ENCODE measurements around the gene MEAF6.

Gene MEAF6

DNA sequence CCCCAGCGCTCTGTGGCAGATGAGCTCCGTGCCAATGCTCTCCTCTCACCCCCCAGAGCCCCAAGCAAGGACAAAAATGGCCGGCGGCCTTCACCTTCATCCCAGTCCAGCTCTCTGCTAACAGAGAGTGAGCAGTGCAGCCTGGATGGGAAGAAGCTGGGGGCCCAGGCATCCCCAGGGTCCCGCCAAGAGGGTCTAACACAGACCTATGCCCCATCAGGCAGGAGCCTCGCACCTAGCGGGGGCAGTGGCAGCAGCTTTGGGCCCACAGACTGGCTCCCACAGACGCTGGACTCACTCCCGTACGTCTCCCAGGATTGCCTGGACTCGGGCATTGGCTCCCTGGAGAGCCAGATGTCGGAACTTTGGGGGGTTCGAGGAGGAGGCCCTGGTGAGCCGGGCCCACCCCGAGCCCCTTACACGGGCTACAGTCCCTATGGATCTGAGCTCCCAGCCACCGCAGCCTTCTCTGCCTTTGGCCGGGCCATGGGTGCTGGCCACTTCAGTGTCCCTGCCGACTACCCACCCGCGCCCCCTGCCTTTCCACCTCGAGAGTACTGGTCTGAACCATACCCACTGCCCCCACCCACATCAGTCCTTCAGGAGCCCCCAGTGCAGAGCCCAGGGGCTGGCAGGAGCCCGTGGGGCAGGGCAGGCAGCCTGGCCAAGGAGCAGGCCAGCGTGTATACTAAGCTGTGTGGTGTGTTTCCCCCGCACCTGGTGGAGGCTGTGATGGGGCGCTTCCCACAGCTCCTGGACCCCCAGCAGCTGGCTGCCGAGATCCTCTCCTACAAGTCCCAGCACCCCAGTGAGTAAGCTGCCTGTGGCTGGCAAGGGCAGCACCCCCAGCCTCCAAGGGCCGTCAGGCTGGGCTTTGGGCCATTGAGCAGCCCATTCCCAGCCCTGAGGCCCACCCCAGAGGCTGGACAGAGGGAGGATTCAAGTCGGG, 31.5 kb downstream of the MEAF6 start:
- DNase-seq: no peak

- no peak for DNase-seq
Measured at GRCh38 chr1:37482004-37482785, 32.4 kb downstream of the MEAF6 start.

- no peak for DNase-seq
Measured at GRCh38 chr1:37481289-37482003, 33.1 kb downstream of the MEAF6 start.

DNA sequence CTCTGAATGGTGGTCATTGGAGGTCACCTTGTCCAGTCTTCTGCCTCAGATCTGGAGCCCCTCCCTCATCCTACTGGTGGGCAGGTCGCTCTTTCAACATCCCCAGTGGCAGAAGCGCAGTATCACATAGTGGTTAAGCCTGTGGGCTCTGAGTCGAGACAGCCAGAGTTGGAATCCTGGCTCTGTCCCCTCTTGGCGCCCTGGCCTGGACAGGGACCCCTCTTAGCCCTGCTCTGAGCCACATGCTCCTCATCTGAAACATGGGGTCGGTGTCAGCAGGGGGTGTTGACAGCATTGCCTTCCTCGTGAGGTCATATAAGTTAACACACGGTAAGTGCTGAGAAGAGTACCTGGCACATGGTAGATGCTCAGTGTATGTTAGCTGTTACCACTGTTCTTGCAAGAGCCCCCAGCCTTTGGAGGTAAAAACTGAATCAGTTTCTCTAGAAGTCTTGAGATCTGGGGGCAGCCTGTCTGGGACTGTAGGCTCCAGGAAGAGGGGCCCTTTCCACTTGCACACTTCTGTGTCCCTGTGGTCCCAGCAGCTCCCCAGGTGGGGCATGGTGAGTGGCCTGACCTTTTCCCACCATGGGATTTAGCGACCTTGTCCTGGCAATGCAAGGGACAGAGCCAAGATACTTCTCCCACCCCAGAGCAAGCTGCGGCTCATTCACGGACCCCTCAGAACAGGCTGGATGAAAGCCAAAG, 33.8 kb downstream of the MEAF6 start:
- no peak for DNase-seq

GRCh38 chr1:37480125-37480466, 34.5 kb downstream of the MEAF6 start:
- no peak for DNase-seq

- peak; percentile 85 for DNase-seq
Measured at GRCh38 chr1:37479255-37480124, 35.1 kb downstream of the MEAF6 start.

- peak; percentile 63 for DNase-seq
Measured at GRCh38 chr1:37478890-37479254, 35.7 kb downstream of the MEAF6 start.

DNA sequence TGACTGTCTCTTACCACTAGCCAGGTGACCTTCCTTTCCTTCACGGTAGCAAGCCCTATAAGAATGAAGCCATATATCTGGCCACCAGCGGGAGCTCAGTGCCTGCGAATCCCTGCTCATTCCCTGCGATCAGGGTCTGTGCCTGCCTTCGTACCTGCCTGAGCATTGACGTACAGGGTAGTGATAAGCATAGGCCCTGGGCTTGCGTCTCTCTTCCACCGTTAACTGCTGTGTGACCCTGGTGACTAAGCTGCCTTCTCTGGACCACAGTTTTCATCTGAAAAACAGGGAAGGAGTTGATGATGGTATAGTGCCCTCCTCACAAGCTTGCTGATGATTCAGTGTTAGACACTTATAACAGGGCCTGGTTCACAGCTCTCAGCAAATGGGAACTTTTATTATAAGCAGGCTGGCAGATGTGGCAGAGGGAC, 36.1 kb downstream of the MEAF6 start:
- peak; percentile 53 for DNase-seq

- DNase-seq: no peak
Measured at GRCh38 chr1:37477946-37478345, 36.6 kb downstream of the MEAF6 start.

DNA sequence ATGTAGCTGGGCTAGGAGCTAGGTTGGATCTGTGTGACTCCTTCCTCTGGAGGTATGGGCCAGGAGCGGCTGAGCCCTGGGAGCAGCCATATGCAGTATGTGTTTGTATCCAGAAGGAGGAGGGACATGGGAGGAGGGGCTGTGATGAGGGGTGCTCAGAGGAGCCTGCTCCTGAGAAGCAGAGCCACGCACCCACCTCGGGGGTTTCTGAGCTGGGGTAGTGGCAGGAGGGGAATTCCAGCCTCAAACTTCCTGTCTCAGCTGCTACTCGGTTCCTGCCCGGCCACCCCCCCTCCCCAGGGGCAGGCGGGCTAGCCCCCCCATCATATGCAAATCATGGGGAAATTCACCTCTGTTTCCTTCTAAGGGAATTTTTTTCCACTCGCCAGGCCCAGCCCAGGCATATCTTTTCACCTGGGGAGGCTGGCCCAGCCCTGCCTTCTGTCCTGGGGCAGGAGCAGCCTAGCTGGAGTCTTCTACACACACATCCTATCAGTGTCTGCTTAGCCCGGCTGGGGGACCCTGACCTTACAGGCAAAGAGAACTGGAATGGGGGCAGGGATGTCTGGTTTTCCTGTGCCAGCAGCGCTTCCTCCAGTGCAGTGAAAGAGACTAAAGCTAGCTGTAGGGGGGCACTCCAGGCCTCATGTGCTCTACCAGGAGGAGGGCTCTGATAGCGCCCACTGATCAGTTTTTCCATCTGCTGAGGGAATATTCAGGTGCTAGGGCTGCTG, 37.2 kb downstream of the MEAF6 start:
- DNase-seq: peak; percentile 89

DNA sequence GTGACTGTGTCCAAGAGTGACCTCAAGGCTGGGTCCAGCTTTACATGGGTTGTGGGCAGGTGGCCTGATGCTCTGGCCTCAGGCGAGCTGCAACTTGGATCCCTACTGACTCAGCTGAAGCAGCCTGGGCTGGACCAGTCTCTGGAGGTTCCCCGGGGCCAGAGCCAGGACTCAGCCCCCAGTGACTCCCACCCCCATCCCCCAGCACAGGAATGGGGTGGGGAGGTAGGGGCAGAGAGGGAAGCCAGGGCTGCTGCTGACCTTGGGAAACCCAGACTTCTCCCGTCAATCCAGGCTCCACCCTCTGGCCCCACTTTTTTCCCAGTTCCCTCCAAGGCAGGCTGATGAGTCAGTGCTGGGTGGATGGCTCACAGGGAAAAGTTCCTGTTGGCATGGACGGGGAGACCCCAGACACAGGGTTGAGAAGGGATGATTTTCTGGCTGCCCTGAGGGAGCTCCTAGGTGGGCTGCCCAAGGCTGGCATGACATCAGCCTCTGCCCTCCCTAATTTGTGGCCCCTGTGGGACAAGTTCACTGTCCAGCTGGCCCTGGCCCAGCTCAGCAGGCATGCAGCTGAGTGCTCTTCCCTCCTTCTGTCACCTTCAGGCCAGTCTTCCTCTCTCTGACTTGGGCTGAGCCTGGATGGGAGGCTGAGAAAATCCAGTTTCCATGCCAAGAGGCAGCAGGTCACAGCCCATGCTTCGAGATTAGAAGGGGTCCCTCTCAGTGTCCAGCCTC, 37.9 kb downstream of the MEAF6 start:
- no peak for DNase-seq

- DNase-seq: no peak
Measured at GRCh38 chr1:37476087-37476452, 38.5 kb downstream of the MEAF6 start.

- no peak for DNase-seq
Measured at GRCh38 chr1:37475380-37476086, 39.0 kb downstream of the MEAF6 start.

- DNase-seq: no peak
Measured at GRCh38 chr1:37474697-37475379, 39.7 kb downstream of the MEAF6 start.

DNA sequence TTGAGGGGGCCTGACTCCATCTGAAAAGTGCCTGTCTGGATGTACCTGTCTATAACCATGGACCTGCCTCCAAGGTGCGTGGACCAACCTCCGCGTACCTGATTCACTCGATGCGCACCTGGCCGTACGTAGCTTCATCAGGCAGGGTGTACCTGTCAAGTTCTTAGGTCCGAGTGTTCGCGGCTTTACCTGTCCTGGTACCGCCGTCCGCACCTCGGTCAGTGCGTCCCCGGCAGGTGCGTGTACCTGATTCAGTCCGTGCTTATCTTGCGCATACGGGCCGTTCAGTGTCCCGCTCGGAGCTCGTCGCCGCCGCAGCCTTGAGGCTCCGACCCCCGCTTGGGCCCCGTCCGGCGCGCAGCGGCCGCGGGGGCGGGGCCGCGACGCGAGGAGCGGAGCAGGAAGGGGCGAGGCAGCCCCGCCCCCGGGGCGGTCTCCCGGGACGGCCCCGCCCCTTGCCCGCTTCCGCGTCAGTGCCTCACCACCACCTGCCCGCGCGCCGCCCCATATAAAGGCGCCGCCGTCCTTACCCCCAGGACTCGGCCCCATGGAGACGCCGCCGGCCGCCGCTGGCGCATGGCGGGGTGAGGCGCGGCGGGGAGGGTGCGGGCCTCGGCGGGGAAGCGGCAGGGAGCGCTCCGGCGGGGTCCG, 40.4 kb downstream of the MEAF6 start, which contains the start of gene ZC3H12A:
ZC3H12A (plus strand) TSS at position 535 of the 651 bp plus-strand sequence. CDS start 917 bp downstream, outside the sequence.
- DNase-seq: peak; percentile 92

DNA sequence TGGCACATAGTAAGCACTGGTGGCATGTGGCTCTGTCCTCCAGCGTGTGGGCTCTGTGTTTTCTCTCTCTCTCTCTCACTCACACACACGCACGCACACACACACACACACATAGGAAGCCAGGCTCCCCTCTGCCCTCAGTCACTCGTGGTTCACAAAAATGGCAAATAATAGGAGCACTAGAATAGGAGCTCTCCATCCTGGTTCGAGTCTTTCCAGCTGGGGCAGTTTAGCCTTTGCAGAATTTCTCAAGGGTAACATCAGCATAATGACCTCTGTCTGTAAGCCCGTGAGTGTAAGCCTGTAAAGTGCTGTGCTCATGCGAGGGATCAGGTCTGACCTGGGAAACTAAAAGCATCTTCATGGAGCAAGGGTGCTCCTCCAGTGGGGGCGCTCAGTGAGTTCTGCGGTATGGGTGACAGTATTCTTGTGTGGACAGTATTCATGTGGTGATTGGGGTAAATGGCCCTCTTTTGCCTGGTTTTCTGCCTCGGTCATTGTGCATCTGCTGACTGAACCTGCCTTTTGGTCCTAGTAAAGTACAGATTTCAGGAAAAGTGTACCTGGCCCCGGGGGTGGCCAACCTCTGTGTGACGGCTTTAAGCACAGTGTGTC, 41.0 kb downstream of the MEAF6 start:
- DNase-seq: peak; percentile 62

- DNase-seq: no peak
Measured at GRCh38 chr1:37472994-37473393, 41.6 kb downstream of the MEAF6 start.

GRCh38 chr1:37472281-37472680, 42.3 kb downstream of the MEAF6 start:
- DNase-seq: no peak

Measured in central memory CD4-positive, alpha-beta T cell (primary cell).